Purkinje cell (primary cell): ENCODE results near the gene CREM. TPM values are rescaled to one million over a fixed set of nuclear protein-coding genes. Genes with fewer than 3 reads are reported as not detected.

Experiments used
- polyA plus RNA-seq: library from polyadenylated mRNA; unstranded; fragments of >200 nt; fragmentation: Nextera tagmentation; gene quantifications from 2 replicates; pipeline ENCODE4 v1.2.1, GENCODE V29; 2014

The CREM gene
- polyA plus RNA-seq = 47.4 and 54.1 TPM in 2 replicates

GRCh38 chr10:35126530-35127288 lies at the start of gene CREM:
Gene CREM (plus strand): TSS chr10:35126846. CDS start chr10:35137836, 10,990 bp downstream.

GRCh38 chr10:35090162-35090954 lies 36.3 kb upstream of the CREM start, which contains the start of gene CUL2:
Gene CUL2 (minus strand): TSS chr10:35090341. CDS start chr10:35071317, 19,024 bp downstream.

Other genes with a start within 250 kb of the CREM start
- gene CUL2, start 36.5 kb upstream of the CREM start, polyA plus RNA-seq = 43.1 and 54.3 TPM in 2 replicates
- gene CCNY, start 209.7 kb downstream of the CREM start, polyA plus RNA-seq = 15.1 and 18.4 TPM in 2 replicates